HG02840 (cell line): ENCODE data around the gene GRID2.
"Not testable (repeated sequence)": the region's sequence is repeated elsewhere in the genome, so short reads cannot be mapped to it uniquely, and the experiment has no call there.

Experiments used
- ATAC-seq: cut with Tn5 transposase; IDR thresholded peaks from one replicate; pipeline ENCODE4 v1.9.1; 2021; ENCODE audit warnings: mild to moderate bottlenecking, moderate library complexity, moderate number of reproducible peaks; ENCODE audit not compliant: unreplicated experiment, low FRiP score

Gene GRID2

GRCh38 chr4:93578942-93579341 is 1275.2 kb downstream of the GRID2 start:
- no peak for ATAC-seq

- no peak for ATAC-seq
Observed at GRCh38 chr4:93605163-93605562, 1301.4 kb downstream of the GRID2 start.

- ATAC-seq: no peak
Observed at GRCh38 chr4:93617606-93618005, 1313.8 kb downstream of the GRID2 start.

- no peak for ATAC-seq
Observed at GRCh38 chr4:93633721-93634120, 1330.0 kb downstream of the GRID2 start.

GRCh38 chr4:93635943-93636342 is 1332.2 kb downstream of the GRID2 start:
- ATAC-seq: no peak

GRCh38 chr4:93645120-93645519 is 1341.4 kb downstream of the GRID2 start:
- no peak for ATAC-seq

- no peak for ATAC-seq
Observed at GRCh38 chr4:93646233-93646930, 1342.6 kb downstream of the GRID2 start.

- no peak for ATAC-seq
Observed at GRCh38 chr4:93648258-93648657, 1344.5 kb downstream of the GRID2 start.

GRCh38 chr4:93649828-93650227 is 1346.1 kb downstream of the GRID2 start:
- no peak for ATAC-seq

GRCh38 chr4:93654211-93654610 is 1350.4 kb downstream of the GRID2 start:
- ATAC-seq: no peak

- peak; percentile 70 for ATAC-seq
Observed at GRCh38 chr4:93657527-93657926, 1353.8 kb downstream of the GRID2 start.

- no peak for ATAC-seq
Observed at GRCh38 chr4:93658443-93658842, 1354.7 kb downstream of the GRID2 start.

- no peak for ATAC-seq
Observed at GRCh38 chr4:93659629-93660028, 1355.9 kb downstream of the GRID2 start.

- no peak for ATAC-seq
Observed at GRCh38 chr4:93660036-93660435, 1356.3 kb downstream of the GRID2 start.

- no peak for ATAC-seq
Observed at GRCh38 chr4:93670434-93670833, 1366.7 kb downstream of the GRID2 start.

- ATAC-seq: no peak
Observed at GRCh38 chr4:93671093-93671492, 1367.3 kb downstream of the GRID2 start.

GRCh38 chr4:93676937-93677336 is 1373.2 kb downstream of the GRID2 start:
- not testable (repeated sequence) for ATAC-seq

GRCh38 chr4:93684571-93684970 is 1380.8 kb downstream of the GRID2 start:
- no peak for ATAC-seq

GRCh38 chr4:93687304-93687703 is 1383.5 kb downstream of the GRID2 start:
- ATAC-seq: no peak

GRCh38 chr4:93688978-93689377 is 1385.2 kb downstream of the GRID2 start:
- ATAC-seq: no peak

GRCh38 chr4:93693141-93693540 is 1389.4 kb downstream of the GRID2 start:
- no peak for ATAC-seq

GRCh38 chr4:93698686-93699085 is 1394.9 kb downstream of the GRID2 start:
- ATAC-seq: no peak

- ATAC-seq: no peak
Observed at GRCh38 chr4:93700571-93700970, 1396.8 kb downstream of the GRID2 start.
